K562 (cell line): Measurements from ENCODE around the gene ACBD3.

ENCODE experiments used
- HDAC6 ChIP-seq: IDR thresholded peaks from 2 replicates; pipeline ENCODE4 v1.6.1; 2012; ENCODE audit warnings: low read depth, mild to moderate bottlenecking, control low read depth, inconsistent platforms, low read length, moderate library complexity
- MAFF ChIP-seq: IDR thresholded peaks from 2 replicates; pipeline ENCODE4 v1.6.1; 2012; ENCODE audit warnings: low read length, improper control_type of control experiment
- MTF1 ChIP-seq: fragments of 250-450 bp; sonication (Bioruptor Pico); IDR thresholded peaks from 2 replicates; pipeline ENCODE4 v1.9.0; 2021; ENCODE audit warnings: moderate library complexity, mild to moderate bottlenecking, inconsistent platforms, borderline replicate concordance
- ZBTB1 ChIP-seq: sonication (generic); formaldehyde crosslinking; IDR thresholded peaks from 2 replicates; pipeline ENCODE4 v1.8.1; 2023; ENCODE audit warnings: missing genetic modification reagents, low read depth, mild to moderate bottlenecking, borderline replicate concordance
- ZNF384 ChIP-seq: IDR thresholded peaks from 2 replicates; pipeline ENCODE4 v1.6.1; 2012; ENCODE audit warnings: low read depth, low read length, improper control_type of control experiment
- ZNF707 ChIP-seq: fragments of 250-450 bp; sonication (Bioruptor Pico); conservative IDR thresholded peaks from 2 replicates; pipeline ENCODE4 v1.8.0; 2022; ENCODE audit warnings: inconsistent platforms, mild to moderate bottlenecking, moderate library complexity
- TF ChIP-seq, protein P1 (sequence below), 3 experiments: IDR thresholded peaks in 2 of 3; conservative IDR thresholded peaks in 1 of 3; 2 replicates each; pipeline ENCODE4 v1.5.1; 2011 to 2012; ENCODE audit warnings: low read length in 3 of 3, mild to moderate bottlenecking in 3 of 3, control low read depth in 2 of 3, improper control_type of control experiment in 1 of 3, inconsistent platforms in 1 of 3, low read depth in 1 of 3, mixed read lengths in 1 of 3, moderate library complexity in 1 of 3; ENCODE audit not compliant: insufficient read depth in 2 of 3
- TF ChIP-seq, protein P2 (sequence below): fragments of 250-450 bp; sonication (Bioruptor Pico); IDR thresholded peaks from 2 replicates; pipeline ENCODE4 v1.6.1; 2021; ENCODE audit warnings: mild to moderate bottlenecking

DNA sequence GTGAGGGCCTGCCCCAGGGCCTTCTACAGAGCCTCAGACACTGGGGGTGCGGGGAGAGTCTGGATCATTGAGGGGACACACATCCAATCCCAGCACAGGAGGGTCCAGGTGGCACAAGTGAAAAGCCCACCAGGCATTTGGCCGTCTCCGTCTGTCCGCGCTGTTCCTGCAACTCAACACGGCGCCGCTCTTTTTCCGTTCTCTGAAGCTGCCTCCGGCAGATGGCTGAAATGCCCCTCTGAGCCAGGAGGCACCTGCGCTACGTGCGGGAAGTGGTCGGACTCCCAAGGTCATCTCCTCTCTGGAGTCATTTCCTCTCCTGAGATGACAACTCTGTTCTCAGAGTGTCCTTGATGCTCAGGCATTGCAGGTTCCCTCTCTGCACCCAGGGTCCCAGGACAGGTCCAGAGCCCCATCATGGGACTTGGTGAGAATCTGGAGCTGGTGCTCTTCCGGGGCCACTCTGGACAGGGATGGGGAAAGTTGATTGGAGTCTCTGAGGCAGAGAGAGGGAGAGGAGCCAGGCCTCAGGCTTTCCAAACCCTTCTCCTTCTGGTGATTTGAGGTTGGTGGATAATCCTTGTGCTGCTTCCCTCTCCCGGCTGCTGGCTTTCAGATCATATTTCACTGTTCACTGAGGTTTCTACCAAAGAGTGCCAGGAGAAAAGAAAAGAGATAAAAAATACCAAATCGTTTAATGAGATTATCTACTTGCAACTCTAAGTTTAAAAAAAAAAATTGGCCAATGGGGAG is 22.9 kb upstream of the ACBD3 start:
- no peak for TF ChIP-seq ZNF384
- TF ChIP-seq, protein P1, sequence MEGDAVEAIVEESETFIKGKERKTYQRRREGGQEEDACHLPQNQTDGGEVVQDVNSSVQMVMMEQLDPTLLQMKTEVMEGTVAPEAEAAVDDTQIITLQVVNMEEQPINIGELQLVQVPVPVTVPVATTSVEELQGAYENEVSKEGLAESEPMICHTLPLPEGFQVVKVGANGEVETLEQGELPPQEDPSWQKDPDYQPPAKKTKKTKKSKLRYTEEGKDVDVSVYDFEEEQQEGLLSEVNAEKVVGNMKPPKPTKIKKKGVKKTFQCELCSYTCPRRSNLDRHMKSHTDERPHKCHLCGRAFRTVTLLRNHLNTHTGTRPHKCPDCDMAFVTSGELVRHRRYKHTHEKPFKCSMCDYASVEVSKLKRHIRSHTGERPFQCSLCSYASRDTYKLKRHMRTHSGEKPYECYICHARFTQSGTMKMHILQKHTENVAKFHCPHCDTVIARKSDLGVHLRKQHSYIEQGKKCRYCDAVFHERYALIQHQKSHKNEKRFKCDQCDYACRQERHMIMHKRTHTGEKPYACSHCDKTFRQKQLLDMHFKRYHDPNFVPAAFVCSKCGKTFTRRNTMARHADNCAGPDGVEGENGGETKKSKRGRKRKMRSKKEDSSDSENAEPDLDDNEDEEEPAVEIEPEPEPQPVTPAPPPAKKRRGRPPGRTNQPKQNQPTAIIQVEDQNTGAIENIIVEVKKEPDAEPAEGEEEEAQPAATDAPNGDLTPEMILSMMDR (IDR thresholded peaks at IDR 0.05 in 2 of 3, conservative IDR thresholded peaks at IDR 0.05 in 1 of 3; ENCODE audit: insufficient read depth in 2 of 3, low read depth in 1 of 3, low read length in 3 of 3) = no peak
- TF ChIP-seq, protein P2, sequence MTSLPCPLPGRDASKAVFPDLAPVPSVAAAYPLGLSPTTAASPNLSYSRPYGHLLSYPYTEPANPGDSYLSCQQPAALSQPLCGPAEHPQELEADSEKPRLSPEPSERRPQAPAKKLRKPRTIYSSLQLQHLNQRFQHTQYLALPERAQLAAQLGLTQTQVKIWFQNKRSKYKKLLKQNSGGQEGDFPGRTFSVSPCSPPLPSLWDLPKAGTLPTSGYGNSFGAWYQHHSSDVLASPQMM (CRISPR knock-in tag) = no peak
- TF ChIP-seq ZNF707 = no peak
- no peak for TF ChIP-seq ZBTB1 (CRISPR knock-in tag)
- TF ChIP-seq HDAC6 = no peak
- no peak for TF ChIP-seq MTF1
- no peak for TF ChIP-seq MAFF
